EH (cell line): ENCODE results near the gene C12orf42.
"Not testable (repeated sequence)": the region's sequence is repeated elsewhere in the genome, so short reads cannot be mapped to it uniquely, and the experiment has no call there.

Experiments used
- DNase-seq: peaks from one replicate; pipeline ENCODE4 v3.0.0-alpha.2; 2015; ENCODE audit warnings: low read depth

The C12orf42 gene

GRCh38 chr12:103424849-103425586 is 70.8 kb downstream of the C12orf42 start:
- not testable (repeated sequence) for DNase-seq

- DNase-seq, result no peak
Observed at GRCh38 chr12:103423516-103423910, 72.3 kb downstream of the C12orf42 start.

GRCh38 chr12:103422746-103423515 is 72.8 kb downstream of the C12orf42 start:
- DNase-seq, result no peak

- DNase-seq, result no peak
Observed at GRCh38 chr12:103422328-103422727, 73.4 kb downstream of the C12orf42 start.

GRCh38 chr12:103421402-103421801 is 74.4 kb downstream of the C12orf42 start:
- no peak for DNase-seq

- no peak for DNase-seq
Observed at GRCh38 chr12:103415681-103416080, 80.1 kb downstream of the C12orf42 start.

GRCh38 chr12:103401421-103401820 is 94.3 kb downstream of the C12orf42 start:
- peak; percentile 0 for DNase-seq

GRCh38 chr12:103399986-103400385 is 95.8 kb downstream of the C12orf42 start:
- no peak for DNase-seq

GRCh38 chr12:103397536-103397935 is 98.2 kb downstream of the C12orf42 start:
- DNase-seq, result no peak

GRCh38 chr12:103392722-103393121 is 103.0 kb downstream of the C12orf42 start:
- no peak for DNase-seq

- DNase-seq, result no peak
Observed at GRCh38 chr12:103391103-103391502, 104.7 kb downstream of the C12orf42 start.

GRCh38 chr12:103387385-103387784 is 108.4 kb downstream of the C12orf42 start:
- DNase-seq, result no peak

- no peak for DNase-seq
Observed at GRCh38 chr12:103386451-103386850, 109.3 kb downstream of the C12orf42 start.

- DNase-seq, result no peak
Observed at GRCh38 chr12:103382736-103383346, 112.9 kb downstream of the C12orf42 start.

GRCh38 chr12:103382119-103382518 is 113.6 kb downstream of the C12orf42 start:
- DNase-seq, result no peak

GRCh38 chr12:103379670-103380069 is 116.1 kb downstream of the C12orf42 start:
- no peak for DNase-seq

- no peak for DNase-seq
Observed at GRCh38 chr12:103373088-103373523, 122.7 kb downstream of the C12orf42 start.

GRCh38 chr12:103369929-103370328 is 125.8 kb downstream of the C12orf42 start:
- DNase-seq, result no peak

GRCh38 chr12:103368167-103368566 is 127.6 kb downstream of the C12orf42 start:
- no peak for DNase-seq

- no peak for DNase-seq
Observed at GRCh38 chr12:103354403-103354802, 141.4 kb downstream of the C12orf42 start.

- no peak for DNase-seq
Observed at GRCh38 chr12:103353913-103354312, 141.9 kb downstream of the C12orf42 start.

GRCh38 chr12:103350116-103350515 is 145.7 kb downstream of the C12orf42 start:
- no peak for DNase-seq

- no peak for DNase-seq
Observed at GRCh38 chr12:103348935-103349334, 146.8 kb downstream of the C12orf42 start.
